Mesenchymal stem cell (in vitro differentiated cells and primary cell): ENCODE measurements around the gene UPF3B.
A peak's percentile ranks its signal among the peaks of the same experiment; 100 is the strongest.
"Not testable (repeated sequence)": the region's sequence is repeated elsewhere in the genome, so short reads cannot be mapped to it uniquely, and the experiment has no call there.

ENCODE experiments used
- DNase-seq: peaks from one replicate; pipeline ENCODE4 v3.0.0-alpha.2; 2013
- H2AFZ ChIP-seq: one replicate; pipeline ENCODE4 v1.6.1; 2013; ENCODE audit warnings: low read depth, mild to moderate bottlenecking, control low read depth, inconsistent platforms, low read length, moderate library complexity
- H2AK5ac ChIP-seq: 2 replicates; pipeline ENCODE4 v1.6.1; 2013; ENCODE audit warnings: low read length, moderate library complexity, mild to moderate bottlenecking, inconsistent platforms; ENCODE audit not compliant: severe bottlenecking
- H2BK120ac ChIP-seq: one replicate; pipeline ENCODE4 v1.6.1; 2013; ENCODE audit warnings: low read depth, mild to moderate bottlenecking, inconsistent platforms, low read length, moderate library complexity
- H2BK12ac ChIP-seq, 2 experiments: one replicate each; pipeline ENCODE4 v1.6.1; 2013; ENCODE audit warnings: inconsistent platforms in 2 of 2, low read length in 2 of 2, mild to moderate bottlenecking in 2 of 2, moderate library complexity in 2 of 2, control low read depth in 1 of 2
- H2BK15ac ChIP-seq: one replicate; pipeline ENCODE4 v1.6.1; 2013; ENCODE audit warnings: mild to moderate bottlenecking, low read depth, inconsistent platforms; ENCODE audit not compliant: poor library complexity, severe bottlenecking
- H2BK5ac ChIP-seq: 2 replicates; pipeline ENCODE4 v1.6.1; 2013; ENCODE audit warnings: low read depth, mild to moderate bottlenecking, low read length, control low read depth, inconsistent platforms; ENCODE audit not compliant: poor library complexity, severe bottlenecking
- H3K14ac ChIP-seq, 2 experiments: one replicate each; pipeline ENCODE4 v1.6.1; 2013; ENCODE audit warnings: inconsistent platforms in 2 of 2, low read length in 2 of 2, control low read depth in 1 of 2, mild to moderate bottlenecking in 1 of 2, moderate library complexity in 1 of 2
- H3K18ac ChIP-seq, 2 experiments: one replicate each; pipeline ENCODE4 v1.6.1; 2013; ENCODE audit warnings: inconsistent platforms in 2 of 2, low read length in 2 of 2, control low read depth in 1 of 2, low read depth in 1 of 2, mild to moderate bottlenecking in 1 of 2
- H3K23ac ChIP-seq, 2 experiments: one replicate each; pipeline ENCODE4 v1.6.1; 2013; ENCODE audit warnings: inconsistent platforms in 2 of 2, low read length in 2 of 2, mild to moderate bottlenecking in 2 of 2, moderate library complexity in 2 of 2, control low read depth in 1 of 2
- H3K27ac ChIP-seq: 2 replicates; pipeline ENCODE4 v1.5.1; 2013; ENCODE audit warnings: mild to moderate bottlenecking, moderate library complexity, low read length, control low read depth, inconsistent platforms; ENCODE audit not compliant: poor library complexity, severe bottlenecking
- H3K27me3 ChIP-seq, 2 experiments: 2 replicates each; pipeline versions ENCODE4 v1.6.1 to v1.7.0; 2013; ENCODE audit warnings: low read length in 2 of 2, mild to moderate bottlenecking in 2 of 2, moderate library complexity in 2 of 2, control low read depth in 1 of 2, inconsistent platforms in 1 of 2; ENCODE audit not compliant: control insufficient read depth in 1 of 2, insufficient read depth in 1 of 2
- H3K36me3 ChIP-seq, 2 experiments: 2 replicates each; pipeline versions ENCODE4 v1.6.1 to v1.7.0; 2013; ENCODE audit warnings: low read length in 2 of 2, control low read depth in 1 of 2, inconsistent platforms in 1 of 2, low read depth in 1 of 2, mild to moderate bottlenecking in 1 of 2; ENCODE audit not compliant: insufficient read depth in 2 of 2, control insufficient read depth in 1 of 2
- H3K4ac ChIP-seq, 2 experiments: one replicate each; pipeline ENCODE4 v1.6.1; 2013; ENCODE audit warnings: inconsistent platforms in 2 of 2, low read length in 2 of 2, mild to moderate bottlenecking in 2 of 2, moderate library complexity in 2 of 2, control low read depth in 1 of 2, low read depth in 1 of 2
- H3K4me1 ChIP-seq: 2 replicates; pipeline ENCODE4 v1.6.1; 2013; ENCODE audit warnings: low read depth, low read length, control low read depth; ENCODE audit not compliant: control insufficient read depth, insufficient read depth
- H3K4me2 ChIP-seq: 2 replicates; pipeline ENCODE4 v1.6.1; 2013; ENCODE audit warnings: low read length, mild to moderate bottlenecking, inconsistent platforms; ENCODE audit not compliant: poor library complexity, severe bottlenecking
- H3K4me3 ChIP-seq, 2 experiments: 2 replicates each; pipeline versions ENCODE4 v1.5.1 to v1.7.0; 2013; ENCODE audit warnings: low read length in 2 of 2, mild to moderate bottlenecking in 2 of 2, control low read depth in 1 of 2, low read depth in 1 of 2; ENCODE audit not compliant: insufficient read depth in 1 of 2
- H3K79me1 ChIP-seq: replicated peaks from 2 replicates; pipeline ENCODE4 v1.6.1; 2013; ENCODE audit warnings: mild to moderate bottlenecking, control low read depth, low read length, inconsistent platforms; ENCODE audit not compliant: poor library complexity, severe bottlenecking
- H3K9ac ChIP-seq: 2 replicates; pipeline ENCODE4 v1.7.0; 2013; ENCODE audit warnings: mild to moderate bottlenecking, low read length, moderate library complexity
- H3K9me3 ChIP-seq: 2 replicates; pipeline ENCODE4 v1.7.0; 2013; ENCODE audit warnings: mild to moderate bottlenecking, low read length; ENCODE audit not compliant: control insufficient read depth
- H4K8ac ChIP-seq: one replicate; pipeline ENCODE4 v1.6.1; 2013; ENCODE audit warnings: inconsistent platforms, mild to moderate bottlenecking, low read length, moderate library complexity
- H4K91ac ChIP-seq: one replicate; pipeline ENCODE4 v1.6.1; 2013; ENCODE audit warnings: mild to moderate bottlenecking, low read length, inconsistent platforms
- WGBS: methylation state at CpG from one replicate; pipeline ENCODE4 v1.1.7; 2013; ENCODE audit warnings: mixed read lengths; 5-methylcytosine and 5-hydroxymethylcytosine counted together

Gene UPF3B

GRCh38 chrX:119828446-119828845, 24.3 kb downstream of the UPF3B start:
- no peak overlapping the region for H3K18ac ChIP-seq
- H3K14ac ChIP-seq: no peak overlapping the region
- H3K4me2 ChIP-seq: no peak overlapping the region
- no peak overlapping the region for H3K23ac ChIP-seq
- H3K79me1 ChIP-seq: no peaks in the 10 kb centered on the region
- H2AFZ ChIP-seq: no peak overlapping the region
- no peak overlapping the region for H2BK12ac ChIP-seq
- no peak overlapping the region for H2BK15ac ChIP-seq
- H3K27ac ChIP-seq: no peak overlapping the region
- H2AK5ac ChIP-seq: no peak overlapping the region
- no peak overlapping the region for H4K8ac ChIP-seq
- no peak overlapping the region for H3K4ac ChIP-seq
- H3K9me3 ChIP-seq: no peaks in the 10 kb centered on the region
- DNase-seq: no peak
- H2BK5ac ChIP-seq: no peak overlapping the region
- H3K27me3 ChIP-seq: no peaks in the 10 kb centered on the region
- H2BK120ac ChIP-seq: no peak overlapping the region
- no peak overlapping the region for H3K9ac ChIP-seq
- no peak overlapping the region for H3K4me3 ChIP-seq
- no peak overlapping the region for H4K91ac ChIP-seq
- peaks cover 6 to 14% of the 10 kb centered on the region in 2 experiments for H3K36me3 ChIP-seq
- H3K4me1 ChIP-seq: no peaks in the 10 kb centered on the region
- WGBS: 93% methylated on average over 1 of the region's 5 CpGs

- no peak overlapping the region for H4K91ac ChIP-seq
- no peak overlapping the region for H2BK12ac ChIP-seq
- H3K4me1 ChIP-seq: no peaks in the 10 kb centered on the region
- H3K79me1 ChIP-seq: no peaks in the 10 kb centered on the region
- no peak overlapping the region for H2BK120ac ChIP-seq
- H3K18ac ChIP-seq: no peak overlapping the region
- peaks cover 3 to 6% of the 10 kb centered on the region in 2 experiments for H3K36me3 ChIP-seq
- H3K4ac ChIP-seq: no peak overlapping the region
- WGBS: 88% methylated on average over 4 of the region's 7 CpGs
- no peak overlapping the region for H3K27ac ChIP-seq
- peak overlapping the region; percentile 51 for H3K9ac ChIP-seq
- no peaks in the 10 kb centered on the region for H3K9me3 ChIP-seq
- no peak overlapping the region for H3K4me3 ChIP-seq
- H2BK5ac ChIP-seq: no peak overlapping the region
- no peak overlapping the region for H4K8ac ChIP-seq
- no peaks in the 10 kb centered on the region for H3K27me3 ChIP-seq
- H3K23ac ChIP-seq: no peak overlapping the region
- H3K4me2 ChIP-seq: no peak overlapping the region
- no peak overlapping the region for H2BK15ac ChIP-seq
- no peak overlapping the region for H2AK5ac ChIP-seq
- no peak overlapping the region for H3K14ac ChIP-seq
- H2AFZ ChIP-seq: no peak overlapping the region
- DNase-seq: peak; percentile 5
Observed at GRCh38 chrX:119826399-119826959, 26.3 kb downstream of the UPF3B start.

GRCh38 chrX:119824221-119824620, 28.5 kb downstream of the UPF3B start:
- not testable (repeated sequence) for H3K27ac ChIP-seq, H3K36me3 ChIP-seq, H3K79me1 ChIP-seq, H4K8ac ChIP-seq, H2BK12ac ChIP-seq, H3K14ac ChIP-seq, H2AFZ ChIP-seq, H4K91ac ChIP-seq, DNase-seq, H3K4me3 ChIP-seq, H3K27me3 ChIP-seq, H3K9me3 ChIP-seq, H3K4ac ChIP-seq, H2AK5ac ChIP-seq, H2BK120ac ChIP-seq, H3K4me1 ChIP-seq, H3K18ac ChIP-seq, H3K23ac ChIP-seq, H2BK15ac ChIP-seq, H2BK5ac ChIP-seq, H3K9ac ChIP-seq, H3K4me2 ChIP-seq
- WGBS: no CpG with 5 or more reads among the region's 5 CpGs

GRCh38 chrX:119821703-119822102, 31.1 kb downstream of the UPF3B start:
- not testable (repeated sequence) for H3K79me1 ChIP-seq
- 100% methylated on average over 2 of the region's 3 CpGs for WGBS

More at GRCh38 chrX:119821703-119822102, 31.1 kb downstream of the UPF3B start:
- not testable (repeated sequence) for H3K27ac ChIP-seq, H2BK5ac ChIP-seq, H3K4me1 ChIP-seq, H2BK120ac ChIP-seq, H3K27me3 ChIP-seq, H2AFZ ChIP-seq, H3K4ac ChIP-seq, H3K4me3 ChIP-seq, H3K36me3 ChIP-seq, H3K14ac ChIP-seq, H3K9me3 ChIP-seq, H4K8ac ChIP-seq, H2AK5ac ChIP-seq, H3K4me2 ChIP-seq, H2BK15ac ChIP-seq, H4K91ac ChIP-seq, H3K23ac ChIP-seq, H3K18ac ChIP-seq, H2BK12ac ChIP-seq
- H3K9ac ChIP-seq: peak overlapping the region; percentile 61
- peak; percentile 78 for DNase-seq
